Vagina (tissue), 2 donors: Measurements from ENCODE around the gene PUS10. TPM values are rescaled to one million over a fixed set of nuclear protein-coding genes. Genes with fewer than 3 reads are reported as not detected.

Source experiments
- DNase-seq, 2 donors: peaks; one replicate each; pipeline ENCODE4 v3.0.0-alpha.2; 2017; ENCODE audit errors: extremely low spot score in 2 of 2
- H3K27ac ChIP-seq: fragments of 200-600 bp; sonication (generic); one replicate; pipeline ENCODE4 v1.5.1; 2019
- H3K27me3 ChIP-seq: fragments of 200-600 bp; sonication (generic); one replicate; pipeline ENCODE4 v1.5.1; 2019
- H3K36me3 ChIP-seq, 2 donors: fragments of 200-600 bp; sonication (generic); one replicate each; pipeline ENCODE4 v1.5.1; 2017 to 2019
- H3K4me1 ChIP-seq: fragments of 200-600 bp; sonication (generic); one replicate; pipeline ENCODE4 v1.5.1; 2019
- H3K4me3 ChIP-seq, 2 donors: fragments of 200-600 bp; sonication (generic); 1 replicate in 1 of 2; 2 replicates in 1 of 2; pipeline ENCODE4 v1.5.1; 2016 to 2019
- H3K9me3 ChIP-seq: fragments of 200-600 bp; sonication (generic); one replicate; pipeline ENCODE4 v1.5.1; 2019
- CTCF ChIP-seq, 3 experiments: fragments of 450-650 bp in 2 of 3; fragments of 200-600 bp in 1 of 3; sonication (generic) in 1 of 3; IDR thresholded peaks; one replicate each; pipeline ENCODE4 v1.5.1; 2017 to 2019; ENCODE audit warnings: antibody characterized with exemption in 3 of 3, mild to moderate bottlenecking in 2 of 3, moderate library complexity in 2 of 3
- POLR2A ChIP-seq, 2 donors: fragments of 450-650 bp; IDR thresholded peaks; one replicate each; pipeline ENCODE4 v1.6.1; 2017; ENCODE audit warnings: antibody characterized with exemption in 2 of 2, mild to moderate bottlenecking in 2 of 2, moderate library complexity in 2 of 2
- POLR2AphosphoS5 ChIP-seq, 2 donors: sonication (generic); formaldehyde crosslinking; IDR thresholded peaks; one replicate each; pipeline ENCODE4 v1.9.0; 2017; ENCODE audit warnings: antibody characterized with exemption in 2 of 2, mild to moderate bottlenecking in 2 of 2, low read depth in 1 of 2; ENCODE audit not compliant: insufficient read depth in 1 of 2
- intact Hi-C: fragments of 100-400 bp; cut with DNase I; formaldehyde crosslinking; loops from one replicate; pipeline ENCODE4 v1.15.1; 2023
- total RNA-seq: library from RNA; depleted of rRNA; stranded (reverse); fragments of >200 nt; gene quantifications from one replicate; pipeline ENCODE4 v1.2.3, GENCODE V29; 2016

PUS10 gene
- total RNA-seq, 1 donor from 2014 or later: 3.2 TPM

- no peaks in the 10 kb centered on the region for H3K4me1 ChIP-seq
- intact Hi-C loops: no loop called here
Measured at GRCh38 chr2:60972889-60973656, 45.0 kb downstream of the PUS10 start.

DNA sequence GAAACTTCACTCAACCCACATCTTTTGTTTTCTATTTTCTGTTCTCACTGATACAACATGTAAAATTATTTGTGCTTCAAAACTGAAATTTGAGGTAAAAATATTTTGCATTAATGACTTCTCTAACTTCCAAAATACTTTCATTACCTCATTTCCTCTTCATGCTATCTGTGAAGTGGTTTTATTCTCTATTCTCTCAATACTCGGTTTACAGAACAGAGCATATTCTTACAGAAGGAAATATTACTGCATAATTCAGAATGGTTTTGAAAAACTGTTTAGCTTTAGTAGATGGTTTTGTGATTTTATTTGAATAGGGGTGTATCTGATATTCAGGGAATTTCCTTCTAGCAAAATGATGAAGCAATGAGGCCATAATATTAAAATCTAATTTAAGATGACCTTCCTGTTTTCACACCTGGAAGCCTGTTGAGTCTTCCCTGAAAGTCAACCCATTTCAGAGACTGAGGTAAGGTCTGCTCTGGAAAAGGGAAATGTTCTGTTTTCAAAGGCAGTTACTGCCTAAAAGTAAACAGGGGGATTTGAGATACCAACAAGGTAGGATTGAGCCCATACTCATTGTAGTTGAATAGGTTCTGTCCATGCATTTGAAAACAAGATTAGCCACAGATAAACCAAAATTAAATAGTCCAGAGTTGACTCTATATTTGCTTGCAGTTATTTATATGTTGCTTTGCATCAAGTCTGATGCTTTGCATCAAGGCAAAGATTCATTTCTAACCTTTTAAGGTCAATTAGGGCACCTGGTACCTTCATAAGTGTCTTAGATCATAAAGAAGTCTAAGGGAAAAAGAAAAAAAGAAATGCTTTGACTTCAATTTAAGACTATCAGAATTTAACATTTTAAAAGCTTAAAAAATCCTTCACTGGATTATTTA is 51.3 kb downstream of the PUS10 start:
- TF ChIP-seq POLR2A (IDR thresholded peaks at IDR 0.05): no peak
- no peak for TF ChIP-seq POLR2AphosphoS5 (IDR thresholded peaks at IDR 0.05; ENCODE audit: insufficient read depth in 1 of 2, low read depth in 1 of 2)
- TF ChIP-seq CTCF (IDR thresholded peaks at IDR 0.05): no peak
- H3K4me3 ChIP-seq: no peak overlapping the region
- no peaks in the 10 kb centered on the region for H3K27me3 ChIP-seq
- no peaks in the 10 kb centered on the region for H3K36me3 ChIP-seq
- intact Hi-C loops: no loop called here
- no peak for DNase-seq
- peaks cover 4% of the 10 kb centered on the region for H3K4me1 ChIP-seq
- H3K27ac ChIP-seq: no peak overlapping the region
- H3K9me3 ChIP-seq: no peaks in the 10 kb centered on the region

More at GRCh38 chr2:60972889-60973656, 45.0 kb downstream of the PUS10 start:
- TF ChIP-seq POLR2A (IDR thresholded peaks at IDR 0.05): no peak
- TF ChIP-seq POLR2AphosphoS5 (IDR thresholded peaks at IDR 0.05; ENCODE audit: insufficient read depth in 1 of 2, low read depth in 1 of 2): no peak
- no peak for TF ChIP-seq CTCF (IDR thresholded peaks at IDR 0.05)
- Histone ChIP-seq H3K9me3 (no peaks in the 10 kb centered on the region), H3K36me3 (no peaks in the 10 kb centered on the region), H3K27ac (no peak overlapping the region), H3K4me3 (no peak overlapping the region), H3K27me3 (no peaks in the 10 kb centered on the region)
- DNase-seq: no peak

DNA sequence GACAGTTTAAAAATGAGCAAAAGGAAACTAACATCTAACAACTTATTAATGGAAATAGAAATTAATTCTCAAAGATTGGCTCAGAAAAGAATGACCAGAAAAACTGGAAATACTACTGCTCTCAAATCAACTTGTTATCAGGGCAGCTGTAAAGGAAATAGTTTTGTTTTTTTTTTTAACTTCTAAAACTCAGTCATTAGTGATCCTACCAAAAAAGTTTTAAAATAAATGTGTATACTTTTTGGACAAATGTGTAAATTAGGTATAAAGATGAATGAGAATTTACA is 52.6 kb downstream of the PUS10 start:
- Histone ChIP-seq H3K36me3 (no peaks in the 10 kb centered on the region), H3K4me3 (no peak overlapping the region), H3K9me3 (no peaks in the 10 kb centered on the region), H3K27ac (no peak overlapping the region), H3K27me3 (no peaks in the 10 kb centered on the region), H3K4me1 (peaks cover 6% of the 10 kb centered on the region)
- TF ChIP-seq POLR2AphosphoS5 (IDR thresholded peaks at IDR 0.05; ENCODE audit: insufficient read depth in 1 of 2, low read depth in 1 of 2) (no peak), CTCF (IDR thresholded peaks at IDR 0.05) (no peak), POLR2A (IDR thresholded peaks at IDR 0.05) (no peak)
- intact Hi-C loops: no loop called here
- DNase-seq: no peak

- peaks cover 6% of the 10 kb centered on the region for H3K4me1 ChIP-seq
- H3K4me3 ChIP-seq: no peak overlapping the region
- H3K36me3 ChIP-seq: no peaks in the 10 kb centered on the region
- H3K27me3 ChIP-seq: no peaks in the 10 kb centered on the region
- intact Hi-C loops: no loop called here
- no peak for DNase-seq
- TF ChIP-seq POLR2AphosphoS5 (IDR thresholded peaks at IDR 0.05; ENCODE audit: insufficient read depth in 1 of 2, low read depth in 1 of 2): no peak
- no peak for TF ChIP-seq CTCF (IDR thresholded peaks at IDR 0.05)
- TF ChIP-seq POLR2A (IDR thresholded peaks at IDR 0.05): no peak
- no peaks in the 10 kb centered on the region for H3K9me3 ChIP-seq
- no peak overlapping the region for H3K27ac ChIP-seq
Measured at GRCh38 chr2:60964651-60965498, 53.2 kb downstream of the PUS10 start.
